D721Med (cell line): Measurements from ENCODE around the gene UBL7.

Experiments
- DNase-seq: peaks from one replicate; pipeline ENCODE4 v3.0.0; 2011; ENCODE audit warnings: low spot score; ENCODE audit not compliant: insufficient read length
- FAIRE-seq: peaks from 2 replicates; lab custom pipeline; 2011; peaks lifted over from hg19 to GRCh38; lab: Jason Lieb, UNC
- TF ChIP-seq, protein P1 (sequence below): IDR thresholded peaks from 2 replicates; pipeline ENCODE4 v1.5.1; 2012; ENCODE audit warnings: mild to moderate bottlenecking, control low read depth; ENCODE audit not compliant: insufficient read depth; ENCODE audit errors: missing control alignments

Gene UBL7

DNA sequence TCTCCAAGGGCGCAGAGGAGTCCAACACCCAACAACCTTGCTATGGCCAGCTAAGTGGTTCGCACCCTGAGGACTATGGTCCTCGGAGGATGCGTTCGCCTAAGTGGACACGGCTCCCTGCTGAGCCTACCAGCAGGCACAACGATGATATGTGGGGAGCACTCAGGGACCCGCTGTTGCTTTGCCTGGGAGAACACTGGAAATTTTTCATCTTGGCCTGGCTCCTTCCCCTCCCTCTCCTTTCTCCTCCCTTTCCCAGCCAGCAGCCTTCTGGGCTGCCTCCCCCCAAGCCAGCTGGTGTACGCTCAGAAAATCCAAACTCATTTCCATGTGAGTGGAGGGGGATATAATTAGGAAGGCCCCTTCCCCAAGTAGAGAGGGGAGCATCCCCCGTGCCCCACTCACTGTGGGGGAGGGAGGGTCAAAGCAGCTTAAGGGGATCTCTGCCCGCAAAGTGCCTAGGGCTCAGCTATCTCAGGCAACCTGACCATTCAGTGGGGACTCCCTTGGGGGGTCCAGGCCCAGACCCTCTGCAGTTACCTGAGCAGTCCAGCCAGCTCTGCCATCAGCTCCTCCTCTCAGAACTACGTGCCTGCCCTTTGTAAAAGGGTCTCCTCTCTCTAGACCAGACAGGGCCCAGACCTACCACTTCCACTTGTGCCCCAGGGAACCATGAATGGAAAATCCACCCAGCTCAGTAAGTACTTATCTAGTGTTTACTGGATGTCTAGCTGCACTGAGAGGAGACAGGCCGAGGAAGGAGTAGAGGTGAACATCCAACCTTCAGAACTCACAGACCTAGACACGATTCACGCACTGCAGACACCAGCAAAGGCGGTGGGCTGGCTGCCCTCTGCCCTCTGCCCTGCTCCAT is 26.5 kb downstream of the UBL7 start:
- TF ChIP-seq, protein P1, sequence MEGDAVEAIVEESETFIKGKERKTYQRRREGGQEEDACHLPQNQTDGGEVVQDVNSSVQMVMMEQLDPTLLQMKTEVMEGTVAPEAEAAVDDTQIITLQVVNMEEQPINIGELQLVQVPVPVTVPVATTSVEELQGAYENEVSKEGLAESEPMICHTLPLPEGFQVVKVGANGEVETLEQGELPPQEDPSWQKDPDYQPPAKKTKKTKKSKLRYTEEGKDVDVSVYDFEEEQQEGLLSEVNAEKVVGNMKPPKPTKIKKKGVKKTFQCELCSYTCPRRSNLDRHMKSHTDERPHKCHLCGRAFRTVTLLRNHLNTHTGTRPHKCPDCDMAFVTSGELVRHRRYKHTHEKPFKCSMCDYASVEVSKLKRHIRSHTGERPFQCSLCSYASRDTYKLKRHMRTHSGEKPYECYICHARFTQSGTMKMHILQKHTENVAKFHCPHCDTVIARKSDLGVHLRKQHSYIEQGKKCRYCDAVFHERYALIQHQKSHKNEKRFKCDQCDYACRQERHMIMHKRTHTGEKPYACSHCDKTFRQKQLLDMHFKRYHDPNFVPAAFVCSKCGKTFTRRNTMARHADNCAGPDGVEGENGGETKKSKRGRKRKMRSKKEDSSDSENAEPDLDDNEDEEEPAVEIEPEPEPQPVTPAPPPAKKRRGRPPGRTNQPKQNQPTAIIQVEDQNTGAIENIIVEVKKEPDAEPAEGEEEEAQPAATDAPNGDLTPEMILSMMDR, result no peak
- DNase-seq (no peak), FAIRE-seq (no peak)

DNA sequence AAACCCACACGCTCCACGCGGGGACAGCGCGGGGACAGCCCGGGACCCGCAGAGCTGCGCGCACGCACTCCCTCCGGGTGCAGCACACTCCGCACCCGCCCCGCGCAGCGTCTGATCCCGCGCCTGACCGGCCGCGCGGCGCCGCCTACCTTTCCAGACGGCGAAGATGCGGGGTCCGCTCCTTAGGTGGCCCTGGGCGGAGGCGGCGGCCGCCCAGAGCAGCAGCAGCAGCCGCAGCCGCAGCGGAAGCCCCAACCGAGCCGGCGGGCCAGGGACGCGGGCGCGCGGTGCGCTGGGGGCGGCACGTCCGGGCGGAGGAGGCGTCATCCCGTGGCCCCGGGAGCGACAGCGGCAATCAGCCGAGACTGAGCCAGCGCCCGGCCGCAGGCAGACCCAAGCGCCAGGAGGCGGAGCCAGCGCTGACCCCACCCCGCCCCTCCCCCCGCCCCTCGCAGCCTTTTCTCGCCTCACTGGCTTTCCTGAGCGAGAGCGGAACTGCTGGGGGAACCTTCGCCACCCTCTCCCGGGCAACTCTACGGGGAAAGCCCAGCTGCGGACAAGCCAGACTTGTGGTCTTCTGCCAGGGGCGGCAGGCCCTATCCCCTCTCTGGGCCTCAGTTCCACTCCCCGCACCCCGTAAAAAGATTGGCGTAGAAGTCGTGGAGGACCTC is 27.2 kb downstream of the UBL7 start, which contains the start of gene SEMA7A:
Gene SEMA7A (minus strand): TSS at position 367 of the 671 bp plus-strand sequence. CDS start 40 bp downstream, at position 327.
- TF ChIP-seq, protein P1, result no peak
- DNase-seq (peak; percentile 98), FAIRE-seq (no peak)

DNA sequence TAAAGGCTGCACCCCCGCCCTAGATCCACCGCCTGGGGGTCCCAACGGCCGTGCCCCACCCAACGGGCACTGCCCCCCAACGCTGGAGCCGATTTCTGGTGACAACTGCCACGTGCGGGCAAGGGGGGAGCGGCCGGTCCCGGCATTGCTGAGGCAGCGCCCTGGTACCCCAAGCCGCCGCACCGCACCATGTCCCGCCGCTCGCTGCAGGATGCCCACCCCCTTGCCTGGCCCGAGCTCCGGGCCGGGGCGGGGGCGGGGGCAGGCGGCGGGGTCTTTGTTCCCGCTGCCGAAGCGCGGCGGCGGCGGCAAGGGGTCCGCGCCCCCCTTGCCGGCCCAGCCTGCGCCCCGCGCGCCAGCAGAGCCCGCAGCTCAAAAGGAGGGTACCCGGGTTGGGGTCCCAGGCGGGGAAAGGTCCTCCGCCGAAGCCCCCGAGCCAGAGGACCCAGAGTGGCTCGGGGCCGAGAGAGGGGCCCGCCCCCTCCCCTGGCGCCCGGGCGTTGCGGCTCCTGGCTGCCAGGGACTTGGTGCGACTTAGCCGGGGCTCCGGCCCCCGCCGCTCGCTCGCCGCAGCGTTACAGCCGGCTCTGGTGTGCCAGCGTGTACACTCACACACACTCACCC is 27.9 kb downstream of the UBL7 start:
- DNase-seq (no peak), FAIRE-seq (no peak)
- TF ChIP-seq, protein P1, result no peak

DNA sequence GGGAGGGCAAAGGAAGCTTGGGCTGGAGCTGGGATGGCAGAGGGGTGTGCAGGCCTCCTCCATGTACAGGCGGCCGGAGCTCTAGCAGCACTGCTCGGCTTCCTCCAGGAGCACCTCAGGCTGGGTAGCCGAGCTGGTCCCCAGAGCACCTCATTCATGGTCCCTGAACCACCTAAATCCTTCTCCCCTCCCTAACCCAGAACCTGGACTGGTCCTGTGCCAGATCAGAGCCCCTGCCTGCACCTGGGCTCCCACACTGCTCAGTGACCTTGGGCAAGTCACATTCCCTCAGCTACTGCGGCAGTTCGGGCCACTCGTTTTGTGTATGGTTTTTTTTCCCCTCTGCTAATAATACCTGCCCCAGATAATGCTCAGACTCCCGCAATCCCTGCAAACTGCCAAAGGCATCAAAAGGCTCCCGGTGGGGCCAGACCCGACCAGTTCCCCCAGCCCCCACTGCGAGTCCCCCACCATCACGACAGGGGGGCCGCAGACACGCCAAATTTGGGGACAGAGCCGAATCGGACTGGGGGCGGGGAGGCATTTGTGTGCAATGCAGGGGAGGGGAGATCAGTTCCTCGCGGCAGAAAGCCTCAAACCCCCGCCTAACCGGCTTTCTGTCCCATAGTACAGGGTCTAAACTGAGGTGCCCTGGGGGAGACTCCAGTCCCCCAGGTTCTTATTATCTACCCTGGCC is 28.5 kb downstream of the UBL7 start:
- TF ChIP-seq, protein P1, result no peak
- no peak for FAIRE-seq
- DNase-seq, result no peak

DNA sequence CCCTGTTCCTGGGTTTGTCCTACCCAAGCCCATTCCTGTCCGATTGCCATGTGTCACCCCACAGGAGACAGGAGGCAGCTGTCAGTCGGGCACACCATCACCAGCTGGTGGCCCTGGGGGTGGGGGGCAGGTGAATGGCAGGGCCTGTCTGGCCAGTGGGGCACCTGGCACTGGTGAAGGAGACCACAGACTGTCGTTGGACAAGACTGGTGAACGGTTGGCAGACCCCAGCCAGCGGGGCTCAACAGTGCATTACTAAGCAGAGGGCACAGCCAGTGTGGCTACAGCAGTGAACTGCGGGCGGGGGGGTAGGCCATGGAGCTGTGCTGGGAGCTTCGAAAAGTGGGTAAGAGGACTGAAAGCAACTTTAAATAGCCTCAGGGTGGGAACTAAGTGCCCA is 29.3 kb downstream of the UBL7 start:
- DNase-seq (no peak), FAIRE-seq (no peak)
- TF ChIP-seq, protein P1, result no peak

DNA sequence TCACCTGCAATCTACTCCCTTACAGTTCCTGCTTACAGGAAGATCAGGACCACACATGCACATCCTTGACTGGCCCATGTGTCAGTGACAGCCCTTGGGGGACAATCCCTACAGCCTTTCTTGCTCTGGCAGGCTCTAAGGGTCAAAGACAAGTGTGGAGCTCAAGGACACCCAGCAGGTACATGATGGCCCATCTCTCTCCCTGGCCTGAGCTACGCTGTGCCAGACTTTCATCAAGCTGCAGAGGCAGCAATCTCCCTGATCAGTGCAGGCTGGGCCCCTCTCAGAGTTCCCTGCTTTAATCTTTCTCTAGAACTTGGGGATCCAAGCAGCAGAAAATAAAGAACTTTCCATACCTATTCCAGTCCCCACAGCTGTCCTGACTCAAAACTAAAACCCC is 29.8 kb downstream of the UBL7 start:
- TF ChIP-seq, protein P1, result no peak
- FAIRE-seq (no peak), DNase-seq (no peak)
